Neural cell (in vitro differentiated cells): ENCODE measurements around the gene MYO10. TPM values are rescaled to one million over a fixed set of nuclear protein-coding genes. Genes with fewer than 3 reads are reported as not detected.

ENCODE experiments used
- H2AFZ ChIP-seq: fragments of 200-600, 300-800 bp; sonication (generic), shearing (Covaris generic); 2 replicates; pipeline ENCODE4 v1.6.0; 2014; ENCODE audit warnings: low read depth, mild to moderate bottlenecking, antibody characterized with exemption, low read length, moderate library complexity
- H3F3A ChIP-seq: fragments of 200-600 bp; shearing (Covaris generic); 2 replicates; pipeline ENCODE4 v1.6.1; 2016; ENCODE audit warnings: mild to moderate bottlenecking, moderate library complexity, mixed read lengths, antibody characterized with exemption, low read length; ENCODE audit not compliant: insufficient read depth, poor library complexity, severe bottlenecking
- H3K27ac ChIP-seq: fragments of 200-600, 300-800 bp; sonication (generic), shearing (Covaris generic); 2 replicates; pipeline ENCODE4 v1.5.1; 2014; ENCODE audit warnings: mild to moderate bottlenecking, low read length, moderate library complexity
- H3K27me3 ChIP-seq: fragments of 300-800, 200-600 bp; sonication (generic), shearing (Covaris generic); 2 replicates; pipeline ENCODE4 v1.6.0; 2014; ENCODE audit warnings: mild to moderate bottlenecking, low read depth, low read length, moderate library complexity; ENCODE audit not compliant: insufficient read depth
- H3K36me3 ChIP-seq: fragments of 300-800, 200-600 bp; sonication (generic), shearing (Covaris generic); 2 replicates; pipeline ENCODE4 v1.5.1; 2014; ENCODE audit warnings: mild to moderate bottlenecking, antibody characterized with exemption, low read length, moderate library complexity; ENCODE audit not compliant: insufficient read depth
- H3K4me2 ChIP-seq: fragments of 300-800, 200-600 bp; sonication (generic), shearing (Covaris generic); 2 replicates; pipeline ENCODE4 v1.6.0; 2014; ENCODE audit warnings: mild to moderate bottlenecking, low read length
- H3K4me3 ChIP-seq: fragments of 300-800, 200-600 bp; sonication (generic), shearing (Covaris generic); 2 replicates; pipeline ENCODE4 v1.5.1; 2014; ENCODE audit warnings: mild to moderate bottlenecking, low read length, moderate library complexity
- H3K79me2 ChIP-seq: fragments of 200-600 bp; shearing (Covaris generic); replicated peaks from 2 replicates; pipeline ENCODE4 v1.6.0; 2014; ENCODE audit warnings: mild to moderate bottlenecking, low read length, moderate library complexity; ENCODE audit not compliant: insufficient read depth
- H3K9ac ChIP-seq: fragments of 300-800, 200-600 bp; sonication (generic), shearing (Covaris generic); 2 replicates; pipeline ENCODE4 v1.6.1; 2016; ENCODE audit warnings: mild to moderate bottlenecking, low read length, mixed read lengths
- H3K9me2 ChIP-seq: fragments of 200-600 bp; shearing (Covaris generic); 2 replicates; pipeline ENCODE4 v1.6.1; 2016; ENCODE audit warnings: mild to moderate bottlenecking, low read length, mixed read lengths; ENCODE audit not compliant: insufficient read depth
- H3K9me3 ChIP-seq: fragments of 200-600, 300-800 bp; sonication (generic), shearing (Covaris generic); 2 replicates; pipeline ENCODE4 v1.6.1; 2016; ENCODE audit warnings: mild to moderate bottlenecking, mixed run types, low read length, moderate library complexity, mixed read lengths
- H4K20me1 ChIP-seq: fragments of 200-600 bp; shearing (Covaris generic); 2 replicates; pipeline ENCODE4 v1.6.1; 2016; ENCODE audit warnings: mild to moderate bottlenecking, mixed run types; ENCODE audit not compliant: insufficient read depth
- CTCF ChIP-seq: fragments of 450-650 bp; IDR thresholded peaks from 2 replicates; pipeline ENCODE4 v1.5.1; 2014; ENCODE audit warnings: antibody characterized with exemption, mild to moderate bottlenecking, moderate library complexity; ENCODE audit not compliant: poor library complexity, severe bottlenecking
- EP300 ChIP-seq: fragments of 450-650 bp; conservative IDR thresholded peaks from 2 replicates; pipeline ENCODE4 v1.6.1; 2014; ENCODE audit warnings: antibody characterized with exemption, mild to moderate bottlenecking, moderate library complexity; ENCODE audit not compliant: poor library complexity, severe bottlenecking
- EZH2 ChIP-seq: fragments of 200-600, 300-800 bp; shearing (Covaris generic), sonication (generic); IDR thresholded peaks from 2 replicates; pipeline ENCODE4 v1.6.1; 2014; ENCODE audit warnings: antibody characterized with exemption, low read length, borderline replicate concordance, mild to moderate bottlenecking; ENCODE audit not compliant: insufficient read depth, poor library complexity, severe bottlenecking
- MXI1 ChIP-seq: fragments of 450-650 bp; conservative IDR thresholded peaks from 2 replicates; pipeline ENCODE4 v1.6.1; 2014; ENCODE audit warnings: antibody characterized with exemption, mild to moderate bottlenecking; ENCODE audit not compliant: poor library complexity, severe bottlenecking
- POLR2AphosphoS5 ChIP-seq: IDR thresholded peaks from 2 replicates; pipeline ENCODE4 v1.6.1; 2012
- RAD21 ChIP-seq: fragments of 450-650 bp; conservative IDR thresholded peaks from 2 replicates; pipeline ENCODE4 v1.6.1; 2014; ENCODE audit warnings: antibody characterized with exemption, mild to moderate bottlenecking, moderate library complexity
- SMC3 ChIP-seq: fragments of 450-650 bp; conservative IDR thresholded peaks from 2 replicates; pipeline ENCODE4 v1.6.1; 2014; ENCODE audit warnings: antibody characterized with exemption, mild to moderate bottlenecking, moderate library complexity; ENCODE audit not compliant: poor library complexity
- TAF1 ChIP-seq: IDR thresholded peaks from 2 replicates; pipeline ENCODE4 v1.6.1; 2012; ENCODE audit warnings: low read depth
- polyA plus RNA-seq: library from polyadenylated mRNA; depleted of rRNA; stranded (reverse); fragments of >200 nt; gene quantifications from 2 replicates; pipeline ENCODE4 v1.2.3, GENCODE V29; 2014
- TF ChIP-seq, protein P1 (sequence below): IDR thresholded peaks from 2 replicates; pipeline ENCODE4 v1.6.1; 2012; ENCODE audit warnings: borderline replicate concordance

The MYO10 gene
- polyA plus RNA-seq, 1 donor from 2014 or later = 3.2 TPM

GRCh38 chr5:16780325-16780724, 155.8 kb downstream of the MYO10 start:
- Histone ChIP-seq H3K79me2 (no peaks in the 10 kb centered on the region), H3K27ac (no peak overlapping the region), H3K4me2 (no peak overlapping the region), H3K9me3 (no peaks in the 10 kb centered on the region), H3K4me3 (no peak overlapping the region), H2AFZ (no peak overlapping the region), H3K9me2 (no peaks in the 10 kb centered on the region), H3K27me3 (no peaks in the 10 kb centered on the region), H3K9ac (no peak overlapping the region), H4K20me1 (no peaks in the 10 kb centered on the region), H3F3A (peaks cover 3% of the 10 kb centered on the region), H3K36me3 (no peaks in the 10 kb centered on the region)
- TF ChIP-seq TAF1 = no peak

GRCh38 chr5:16777432-16777831, 158.7 kb downstream of the MYO10 start:
- TF ChIP-seq EP300 (no peak), EZH2 (no peak), POLR2AphosphoS5 (no peak), MXI1 (no peak), CTCF (no peak), TAF1 (no peak), SMC3 (no peak), RAD21 (no peak)
- TF ChIP-seq, protein P1, sequence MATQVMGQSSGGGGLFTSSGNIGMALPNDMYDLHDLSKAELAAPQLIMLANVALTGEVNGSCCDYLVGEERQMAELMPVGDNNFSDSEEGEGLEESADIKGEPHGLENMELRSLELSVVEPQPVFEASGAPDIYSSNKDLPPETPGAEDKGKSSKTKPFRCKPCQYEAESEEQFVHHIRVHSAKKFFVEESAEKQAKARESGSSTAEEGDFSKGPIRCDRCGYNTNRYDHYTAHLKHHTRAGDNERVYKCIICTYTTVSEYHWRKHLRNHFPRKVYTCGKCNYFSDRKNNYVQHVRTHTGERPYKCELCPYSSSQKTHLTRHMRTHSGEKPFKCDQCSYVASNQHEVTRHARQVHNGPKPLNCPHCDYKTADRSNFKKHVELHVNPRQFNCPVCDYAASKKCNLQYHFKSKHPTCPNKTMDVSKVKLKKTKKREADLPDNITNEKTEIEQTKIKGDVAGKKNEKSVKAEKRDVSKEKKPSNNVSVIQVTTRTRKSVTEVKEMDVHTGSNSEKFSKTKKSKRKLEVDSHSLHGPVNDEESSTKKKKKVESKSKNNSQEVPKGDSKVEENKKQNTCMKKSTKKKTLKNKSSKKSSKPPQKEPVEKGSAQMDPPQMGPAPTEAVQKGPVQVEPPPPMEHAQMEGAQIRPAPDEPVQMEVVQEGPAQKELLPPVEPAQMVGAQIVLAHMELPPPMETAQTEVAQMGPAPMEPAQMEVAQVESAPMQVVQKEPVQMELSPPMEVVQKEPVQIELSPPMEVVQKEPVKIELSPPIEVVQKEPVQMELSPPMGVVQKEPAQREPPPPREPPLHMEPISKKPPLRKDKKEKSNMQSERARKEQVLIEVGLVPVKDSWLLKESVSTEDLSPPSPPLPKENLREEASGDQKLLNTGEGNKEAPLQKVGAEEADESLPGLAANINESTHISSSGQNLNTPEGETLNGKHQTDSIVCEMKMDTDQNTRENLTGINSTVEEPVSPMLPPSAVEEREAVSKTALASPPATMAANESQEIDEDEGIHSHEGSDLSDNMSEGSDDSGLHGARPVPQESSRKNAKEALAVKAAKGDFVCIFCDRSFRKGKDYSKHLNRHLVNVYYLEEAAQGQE = no peak
- Histone ChIP-seq H3K79me2 (no peaks in the 10 kb centered on the region), H3F3A (peaks cover 3% of the 10 kb centered on the region), H3K27ac (no peak overlapping the region), H3K9ac (no peak overlapping the region), H4K20me1 (no peaks in the 10 kb centered on the region), H3K36me3 (no peaks in the 10 kb centered on the region), H3K9me3 (no peaks in the 10 kb centered on the region), H3K4me3 (no peak overlapping the region), H2AFZ (no peak overlapping the region), H3K27me3 (no peaks in the 10 kb centered on the region), H3K4me2 (no peak overlapping the region), H3K9me2 (no peaks in the 10 kb centered on the region)

DNA sequence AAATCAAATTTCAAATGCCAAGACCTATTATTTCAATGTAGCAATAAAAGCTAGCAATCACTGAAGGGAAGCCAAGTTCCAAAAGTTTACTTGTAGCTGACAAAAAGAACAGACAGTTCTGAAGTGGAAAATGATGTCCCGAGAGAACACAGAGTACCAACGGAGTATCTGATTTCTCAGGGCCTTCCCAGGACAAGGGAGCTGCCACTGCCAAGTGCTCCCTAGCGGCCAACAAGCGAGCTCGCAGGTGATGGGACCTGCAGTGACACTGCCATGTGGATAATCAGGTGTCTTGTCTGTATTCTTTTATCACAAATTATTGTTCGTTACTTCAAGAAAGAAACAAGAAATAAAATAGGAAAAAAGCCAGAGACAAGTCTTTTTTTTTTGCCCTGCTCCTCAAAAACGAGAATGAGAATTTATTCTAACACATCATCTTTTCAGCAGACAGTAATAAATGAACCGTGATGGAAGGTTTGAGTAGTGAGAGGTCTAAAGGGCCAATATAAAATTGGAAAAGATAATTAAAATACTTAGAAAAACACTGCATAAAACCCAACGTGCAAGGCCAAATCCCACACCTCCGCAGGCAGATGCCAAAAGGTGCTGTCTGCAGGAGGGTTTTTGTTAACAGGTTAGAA, 159.4 kb downstream of the MYO10 start:
- Histone ChIP-seq H3K4me3 (no peak overlapping the region), H2AFZ (no peak overlapping the region), H3K79me2 (no peaks in the 10 kb centered on the region), H4K20me1 (no peaks in the 10 kb centered on the region), H3F3A (peaks cover 3% of the 10 kb centered on the region), H3K9ac (no peak overlapping the region), H3K9me3 (no peaks in the 10 kb centered on the region), H3K27ac (no peak overlapping the region), H3K36me3 (no peaks in the 10 kb centered on the region), H3K27me3 (no peaks in the 10 kb centered on the region), H3K9me2 (no peaks in the 10 kb centered on the region), H3K4me2 (no peak overlapping the region)
- no peak for TF ChIP-seq MXI1
- TF ChIP-seq RAD21 = peak; percentile 54
- TF ChIP-seq EP300 = no peak
- peak; percentile 58 for TF ChIP-seq SMC3
- TF ChIP-seq EZH2 = no peak
- peak; percentile 57 for TF ChIP-seq CTCF
- TF ChIP-seq POLR2AphosphoS5 = peak; percentile 10
- no peak for TF ChIP-seq TAF1
- TF ChIP-seq, protein P1 = no peak
